ENCODE results near the gene GARRE1.
"Not testable (repeated sequence)": the region's sequence is repeated elsewhere in the genome, so short reads cannot be mapped to it uniquely, and the experiment has no call there.

Gene GARRE1

GRCh38 chr19:34231439-34231838 is 22.9 kb upstream of the GARRE1 start:
- no peak for DNase-seq

GRCh38 chr19:34232566-34233481 is 21.5 kb upstream of the GARRE1 start:
- DNase-seq: no peak

- DNase-seq: no peak
These were observed 18.9 kb upstream of the GARRE1 start for GRCh38 chr19:34235425-34235940.

- DNase-seq: no peak
These were observed 18.0 kb upstream of the GARRE1 start for GRCh38 chr19:34236035-34236987.

GRCh38 chr19:34237283-34237682 is 17.1 kb upstream of the GARRE1 start:
- DNase-seq: no peak

GRCh38 chr19:34237939-34238338 is 16.4 kb upstream of the GARRE1 start:
- no peak for DNase-seq

GRCh38 chr19:34241513-34242337 is 12.6 kb upstream of the GARRE1 start:
- no peak for DNase-seq

- DNase-seq: not testable (repeated sequence)
These were observed 11.0 kb upstream of the GARRE1 start for GRCh38 chr19:34243138-34243875.

GRCh38 chr19:34243876-34244578 is 10.3 kb upstream of the GARRE1 start:
- DNase-seq: no peak

GRCh38 chr19:34244611-34245299 is 9.6 kb upstream of the GARRE1 start:
- no peak for DNase-seq

GRCh38 chr19:34246340-34246739 is 8.0 kb upstream of the GARRE1 start:
- no peak for DNase-seq

GRCh38 chr19:34248941-34249340 is 5.4 kb upstream of the GARRE1 start:
- no peak for DNase-seq

- DNase-seq: not testable (repeated sequence)
These were observed 1.2 kb upstream of the GARRE1 start for GRCh38 chr19:34253167-34253566.

GRCh38 chr19:34253681-34254045 is 691 bp upstream of the GARRE1 start:
- not testable (repeated sequence) for DNase-seq

- no peak for DNase-seq
These were observed 511 bp downstream of the GARRE1 start for GRCh38 chr19:34254698-34255432.

- no peak for DNase-seq
These were observed 1.2 kb downstream of the GARRE1 start for GRCh38 chr19:34255546-34255945.

- no peak for DNase-seq
These were observed 2.6 kb downstream of the GARRE1 start for GRCh38 chr19:34256835-34257558.

- no peak for DNase-seq
These were observed 3.2 kb downstream of the GARRE1 start for GRCh38 chr19:34257559-34257924.
